Prostate gland (tissue), 2 donors: ENCODE measurements around the gene ARSG. TPM values are rescaled to one million over a fixed set of nuclear protein-coding genes. Genes with fewer than 3 reads are reported as not detected.

Experiments used
- DNase-seq: peaks from one replicate; pipeline ENCODE4 v3.0.0-alpha.2; 2019; ENCODE audit warnings: low spot score
- H3K27ac ChIP-seq, 2 donors: fragments of 200-600 bp; sonication (generic); 2 replicates each; pipeline ENCODE4 v1.5.1; 2017 to 2019
- H3K27me3 ChIP-seq: fragments of 200-600 bp; sonication (generic); replicated peaks from 2 replicates; pipeline ENCODE4 v1.5.1; 2019; ENCODE audit not compliant: insufficient read depth
- H3K36me3 ChIP-seq, 2 donors: fragments of 200-600 bp; sonication (generic); 1 replicate in 1 of 2; 2 replicates in 1 of 2; pipeline versions ENCODE4 v1.5.1 to v1.8.1; 2017 to 2019
- H3K4me1 ChIP-seq: fragments of 200-600 bp; sonication (generic); replicated peaks from 2 replicates; pipeline ENCODE4 v1.5.1; 2019
- H3K4me3 ChIP-seq, 2 donors: fragments of 200-600 bp; sonication (generic); 2 replicates each; pipeline ENCODE4 v1.5.1; 2017 to 2019
- H3K9me3 ChIP-seq: fragments of 200-600 bp; sonication (generic); 2 replicates; pipeline ENCODE4 v1.5.1; 2017
- CTCF ChIP-seq, 4 experiments: fragments of 200-600 bp in 2 of 4; fragments of 450-650 bp in 2 of 4; sonication (generic) in 2 of 4; IDR thresholded peaks; 1 replicate in 3 of 4; 2 replicates in 1 of 4; pipeline ENCODE4 v1.5.1; 2016 to 2019; ENCODE audit warnings: antibody characterized with exemption in 4 of 4, mild to moderate bottlenecking in 2 of 4, moderate library complexity in 2 of 4
- POLR2A ChIP-seq: fragments of 450-650 bp; IDR thresholded peaks from one replicate; pipeline ENCODE4 v1.6.1; 2016; ENCODE audit warnings: antibody characterized with exemption, mild to moderate bottlenecking
- POLR2AphosphoS5 ChIP-seq: sonication (generic); formaldehyde crosslinking; IDR thresholded peaks from one replicate; pipeline ENCODE4 v1.6.1; 2017; ENCODE audit warnings: antibody characterized with exemption
- WGBS: methylation state at CpG from one replicate; pipeline ENCODE4 v1.1.5; 2018; 5-methylcytosine and 5-hydroxymethylcytosine counted together
- intact Hi-C: fragments of 100-400 bp; cut with DNase I; formaldehyde crosslinking; loops from one replicate; pipeline ENCODE4 v1.14.2; 2022
- total RNA-seq, 2 donors: library from RNA; depleted of rRNA; stranded (reverse); fragments of >200 nt; gene quantifications; one replicate each; pipeline ENCODE4 v1.1.0, GENCODE V29; 2016

Gene ARSG
- total RNA-seq, 2 donors from 2014 or later: 1.5 to 8.3 TPM

- Histone ChIP-seq H3K4me1 (no peaks in the 10 kb centered on the region), H3K27me3 (no peaks in the 10 kb centered on the region), H3K4me3 (peak overlapping the region; percentile 76 to 77), H3K9me3 (no peaks in the 10 kb centered on the region), H3K27ac (peak overlapping the region; percentile 96 to 97), H3K36me3 (no peaks in the 10 kb centered on the region)
- TF ChIP-seq POLR2A (no peak), CTCF (IDR thresholded peaks at IDR 0.05) (no peak), POLR2AphosphoS5 (no peak)
- 32% methylated on average over 4 of the region's 4 CpGs for WGBS
- intact Hi-C loops: loop anchor here (2.0 to 5.0 kb wide), 3 partner anchors 56 to 209 kb away; partner anchors contain the start of genes AMZ2 and PRKAR1A
- DNase-seq: no peak
These were observed 164.6 kb downstream of the ARSG start for GRCh38 chr17:68455901-68456338.

GRCh38 chr17:68456339-68457167 is 165.3 kb downstream of the ARSG start:
- Histone ChIP-seq H3K4me1 (no peaks in the 10 kb centered on the region), H3K27ac (peak overlapping the region; percentile 96 to 97), H3K9me3 (no peaks in the 10 kb centered on the region), H3K4me3 (peak overlapping the region; percentile 76 to 77), H3K36me3 (no peaks in the 10 kb centered on the region), H3K27me3 (no peaks in the 10 kb centered on the region)
- intact Hi-C loops: loop anchor here (2.0 to 5.0 kb wide), 3 partner anchors 56 to 209 kb away; partner anchors contain the start of genes AMZ2 and PRKAR1A
- 5% methylated on average over 23 of the region's 23 CpGs for WGBS
- TF ChIP-seq CTCF (IDR thresholded peaks at IDR 0.05) (no peak), POLR2A (peak; percentile 44), POLR2AphosphoS5 (peak; percentile 70)
- DNase-seq: peak; percentile 78

- under 1% methylated on average over 34 of the region's 39 CpGs for WGBS
- no peaks in the 10 kb centered on the region for H3K9me3 ChIP-seq
- H3K27ac ChIP-seq: peak within 1 kb of the TSS; percentile 96 to 97
- peak; percentile 43 for DNase-seq
- H3K36me3 ChIP-seq: no peaks in the 10 kb centered on the region
- intact Hi-C loops: loop anchor here (2.0 to 5.0 kb wide), 3 partner anchors 55 to 210 kb away; partner anchors contain the start of genes AMZ2 and PRKAR1A
- no peaks in the 10 kb centered on the region for H3K27me3 ChIP-seq
- peak within 1 kb of the TSS; percentile 76 to 77 for H3K4me3 ChIP-seq
- no peak for TF ChIP-seq POLR2AphosphoS5
- TF ChIP-seq POLR2A: peak; percentile 19
- H3K4me1 ChIP-seq: no peaks in the 10 kb centered on the region
These were observed 165.9 kb downstream of the ARSG start, which contains the start of gene WIPI1 for GRCh38 chr17:68457168-68457538. TSS of gene WIPI1 (minus strand) at chr17:68457496. CDS start at chr17:68457421, 75 bp downstream.

- H3K36me3 ChIP-seq: no peaks in the 10 kb centered on the region
- no peaks in the 10 kb centered on the region for H3K27me3 ChIP-seq
- WGBS: 1% methylated on average over 45 of the region's 54 CpGs
- intact Hi-C loops: loop anchor here (2.0 to 5.0 kb wide), 3 partner anchors 55 to 210 kb away; partner anchors contain the start of genes AMZ2 and PRKAR1A
- no peaks in the 10 kb centered on the region for H3K4me1 ChIP-seq
- peak overlapping the region; percentile 96 to 97 for H3K27ac ChIP-seq
- peak overlapping the region; percentile 76 to 77 for H3K4me3 ChIP-seq
- TF ChIP-seq POLR2A (peak; percentile 98), POLR2AphosphoS5 (peak; percentile 100), CTCF (IDR thresholded peaks at IDR 0.05) (peak in 2 of 4 experiments; percentile 27 to 56)
- peak; percentile 99 for DNase-seq
- H3K9me3 ChIP-seq: no peaks in the 10 kb centered on the region
These were observed 166.4 kb downstream of the ARSG start for GRCh38 chr17:68457539-68458259.
